Activated CD4-positive, alpha-beta T cell treated with anti-CD3 and anti-CD28 coated beads, Interleukin-2, amount 50 U/mL, for 4 hours (primary cell): ENCODE data around the gene BICD2.
"Not testable (repeated sequence)": the region's sequence is repeated elsewhere in the genome, so short reads cannot be mapped to it uniquely, and the experiment has no call there.

Experiments used
- DNase-seq, 2 experiments: peaks; one replicate each; pipeline ENCODE4 v3.0.0-alpha.2; 2020

The BICD2 gene

GRCh38 chr9:92764381-92764987 lies at the start of gene BICD2:
Gene BICD2, minus strand, starts transcription at chr9:92764833. Its CDS starts 89 bp downstream, at chr9:92764744.
- no peak for DNase-seq

- not testable (repeated sequence) for DNase-seq
These were observed 45.1 kb upstream of the BICD2 start for GRCh38 chr9:92809629-92810326.

DNA sequence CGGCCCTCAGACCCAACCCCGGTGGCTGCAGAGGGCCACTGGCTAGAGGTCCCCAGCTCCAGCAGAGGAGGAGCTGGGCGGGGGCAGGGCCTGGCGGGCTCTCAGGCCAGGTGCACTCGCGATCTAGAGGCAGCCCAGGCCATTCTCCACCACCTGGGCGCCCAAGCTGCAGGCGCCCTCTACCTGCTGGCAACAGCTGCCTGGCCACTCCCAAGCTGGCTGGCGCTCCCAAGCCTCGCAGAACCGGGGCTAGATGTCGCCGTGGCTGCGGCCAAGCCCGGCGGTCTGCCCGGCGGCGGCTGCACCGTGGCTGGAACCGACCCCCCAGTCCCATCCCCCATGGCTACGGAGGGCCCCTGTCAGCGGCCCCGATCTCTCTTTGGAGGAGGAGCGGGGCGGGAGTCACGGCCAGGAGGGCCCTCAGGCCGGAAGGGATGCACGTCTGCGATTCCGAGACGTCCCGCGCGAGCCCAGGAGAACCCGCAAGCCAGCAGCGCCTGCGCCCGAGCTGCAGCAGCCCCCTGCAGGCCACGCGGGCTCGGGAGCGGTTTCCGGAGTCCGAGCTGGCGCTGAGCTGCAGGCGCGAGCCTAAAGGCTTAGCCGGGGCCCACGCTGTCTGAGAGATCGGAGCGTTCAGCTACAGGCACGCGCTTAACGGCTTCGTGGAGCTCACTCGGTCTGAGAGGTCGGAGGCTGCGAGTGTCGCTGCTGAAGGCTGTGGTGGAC lies 44.3 kb upstream of the BICD2 start:
- peak; percentile 18 to 20 for DNase-seq

DNA sequence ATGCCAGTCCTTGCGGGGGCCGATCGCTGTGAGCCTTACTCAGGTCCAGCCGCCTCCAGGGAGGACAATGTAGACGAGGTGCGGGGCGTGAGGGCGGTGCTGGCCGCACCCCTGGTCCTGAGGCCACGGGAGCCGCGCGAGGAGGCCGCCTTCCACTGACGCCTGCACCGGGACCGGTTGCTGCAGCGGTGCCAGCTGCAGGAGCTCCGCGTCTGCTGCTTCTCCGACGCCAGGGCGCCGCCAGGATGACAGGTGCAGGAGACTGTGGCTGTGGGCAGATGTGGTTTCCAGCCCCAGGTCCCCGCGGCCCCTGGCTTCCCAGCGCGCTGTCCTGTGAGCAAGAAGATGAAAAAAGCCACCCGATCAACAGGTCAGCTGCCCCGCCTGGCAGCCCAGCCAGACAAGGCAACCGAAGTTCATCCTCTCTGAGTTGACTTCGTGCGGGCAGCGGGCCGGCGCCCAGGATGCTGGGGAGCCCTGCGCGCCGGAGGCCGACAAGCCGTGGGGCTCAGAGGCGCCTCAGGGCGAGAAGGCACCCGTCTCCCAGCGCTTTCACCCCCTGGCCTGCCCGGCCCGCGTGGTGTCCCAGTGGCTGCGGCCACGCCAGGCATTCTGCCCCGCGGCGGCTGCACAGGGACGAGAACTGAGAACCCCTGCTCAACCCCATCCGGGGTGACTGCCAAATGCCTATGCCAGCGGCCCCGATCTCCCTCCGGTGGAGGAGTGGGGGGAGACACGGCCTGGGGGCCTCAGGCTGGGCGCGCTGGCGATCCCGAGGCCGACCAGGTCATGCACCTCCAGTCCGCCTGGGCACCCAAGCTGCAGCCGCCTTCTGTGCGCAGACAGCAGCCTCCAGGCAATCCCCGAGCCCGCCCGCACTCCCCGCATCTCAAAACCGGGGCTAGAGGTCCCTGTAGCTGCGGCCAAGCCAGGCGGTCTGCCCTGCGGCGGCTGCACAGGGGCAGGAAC lies 43.4 kb upstream of the BICD2 start:
- peak; percentile 13 to 23 for DNase-seq

GRCh38 chr9:92807031-92807756 lies 42.6 kb upstream of the BICD2 start:
- DNase-seq = no peak

- no peak for DNase-seq
These were observed 40.1 kb upstream of the BICD2 start for GRCh38 chr9:92804727-92805126.

DNA sequence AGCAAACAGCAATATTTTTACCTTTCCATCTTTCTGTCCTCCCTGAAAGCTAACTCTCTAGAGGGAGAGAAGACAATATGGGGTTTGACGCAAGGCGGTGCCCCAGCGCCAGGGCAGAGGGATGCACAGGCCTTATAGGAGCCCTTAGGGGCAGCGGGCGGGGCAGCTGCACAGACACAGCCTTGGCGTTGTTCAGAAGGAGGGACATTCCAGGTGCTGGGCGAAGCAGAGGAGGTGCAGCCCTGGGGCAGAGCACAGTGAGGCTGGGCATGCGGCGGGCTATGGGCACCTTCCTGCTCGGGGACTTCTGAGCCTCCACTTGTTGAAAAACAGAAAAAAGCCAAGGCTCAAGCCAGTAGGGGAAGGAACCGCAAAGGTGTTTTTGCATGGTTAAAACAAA lies 33.7 kb upstream of the BICD2 start:
- DNase-seq = no peak

DNA sequence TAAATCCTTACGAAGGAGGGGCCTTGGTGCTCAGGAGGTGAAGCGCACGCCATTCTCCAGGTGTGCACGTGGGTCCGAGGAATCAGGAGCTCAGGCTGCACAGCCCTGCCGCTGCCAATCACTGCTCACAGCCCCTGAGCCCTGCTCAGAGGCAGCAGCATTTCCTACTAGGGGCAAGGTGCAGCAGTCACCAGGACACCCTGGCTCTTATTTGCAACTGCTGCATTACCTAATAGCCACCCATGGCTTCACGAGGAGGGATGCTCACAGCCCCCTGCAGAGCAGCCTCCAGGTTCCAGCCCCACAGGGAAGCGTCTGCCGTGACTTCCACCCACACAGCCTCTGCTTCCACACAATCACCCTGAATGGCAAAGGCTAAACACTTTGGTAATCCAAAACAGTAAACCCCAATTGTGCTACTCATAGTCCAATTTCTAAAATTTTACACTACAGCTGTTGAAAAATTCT lies 31.7 kb upstream of the BICD2 start:
- DNase-seq = not testable (repeated sequence)

DNA sequence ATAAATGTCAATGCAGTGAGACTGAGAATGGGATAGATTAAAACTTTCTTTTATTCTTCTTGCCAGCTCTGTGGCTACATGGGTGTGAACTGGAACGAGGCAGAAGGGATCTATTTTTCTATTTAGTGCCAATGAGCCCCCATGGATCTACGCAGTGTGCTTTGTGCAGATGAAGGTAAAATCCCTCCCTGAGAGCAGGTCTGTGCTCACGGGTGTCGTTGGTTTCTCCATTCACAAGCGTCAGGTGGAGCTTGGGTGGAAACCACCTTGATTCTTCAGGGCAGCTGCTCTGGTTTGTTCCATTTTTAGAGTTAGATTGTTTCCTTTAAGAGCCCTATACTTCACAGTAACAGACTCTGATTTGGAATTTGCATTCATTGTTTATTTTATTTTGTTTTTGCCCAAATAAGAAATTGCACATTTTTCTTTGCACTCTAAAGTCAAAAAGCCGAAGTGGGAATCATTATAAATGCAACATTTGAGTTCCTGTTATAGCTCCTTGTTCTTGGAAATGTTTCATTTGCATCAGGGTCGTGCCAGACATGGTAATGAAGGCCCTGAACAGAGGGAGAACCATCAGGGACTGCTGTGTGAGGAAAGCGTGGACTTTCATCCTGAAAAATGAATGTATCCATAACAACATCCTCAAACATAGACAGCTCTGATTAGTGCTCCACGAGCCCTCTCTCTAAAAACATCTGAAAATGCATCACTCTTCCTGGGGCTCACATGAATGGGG lies 31.1 kb upstream of the BICD2 start:
- DNase-seq = no peak

- DNase-seq = no peak
These were observed 30.4 kb upstream of the BICD2 start for GRCh38 chr9:92795000-92795399.

DNA sequence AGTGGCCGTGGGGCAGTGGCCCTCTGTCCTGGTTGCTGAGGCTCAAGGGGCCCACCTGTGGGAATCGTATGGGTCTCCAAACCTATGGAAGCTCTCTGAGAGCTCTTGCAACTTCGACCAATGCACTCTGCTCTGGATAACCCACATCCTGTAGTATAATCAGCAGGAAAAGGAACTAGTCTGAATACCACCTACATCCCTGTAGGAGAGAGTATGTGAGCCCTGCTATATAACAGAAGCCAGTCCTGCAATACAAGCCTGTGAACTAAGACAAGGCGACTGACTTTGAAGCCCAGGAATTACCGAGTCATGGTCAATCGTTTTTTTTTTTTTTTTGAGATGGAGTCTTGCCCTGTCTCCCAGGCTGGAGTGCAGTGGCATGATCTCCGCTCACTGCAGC lies 29.8 kb upstream of the BICD2 start:
- no peak for DNase-seq

DNA sequence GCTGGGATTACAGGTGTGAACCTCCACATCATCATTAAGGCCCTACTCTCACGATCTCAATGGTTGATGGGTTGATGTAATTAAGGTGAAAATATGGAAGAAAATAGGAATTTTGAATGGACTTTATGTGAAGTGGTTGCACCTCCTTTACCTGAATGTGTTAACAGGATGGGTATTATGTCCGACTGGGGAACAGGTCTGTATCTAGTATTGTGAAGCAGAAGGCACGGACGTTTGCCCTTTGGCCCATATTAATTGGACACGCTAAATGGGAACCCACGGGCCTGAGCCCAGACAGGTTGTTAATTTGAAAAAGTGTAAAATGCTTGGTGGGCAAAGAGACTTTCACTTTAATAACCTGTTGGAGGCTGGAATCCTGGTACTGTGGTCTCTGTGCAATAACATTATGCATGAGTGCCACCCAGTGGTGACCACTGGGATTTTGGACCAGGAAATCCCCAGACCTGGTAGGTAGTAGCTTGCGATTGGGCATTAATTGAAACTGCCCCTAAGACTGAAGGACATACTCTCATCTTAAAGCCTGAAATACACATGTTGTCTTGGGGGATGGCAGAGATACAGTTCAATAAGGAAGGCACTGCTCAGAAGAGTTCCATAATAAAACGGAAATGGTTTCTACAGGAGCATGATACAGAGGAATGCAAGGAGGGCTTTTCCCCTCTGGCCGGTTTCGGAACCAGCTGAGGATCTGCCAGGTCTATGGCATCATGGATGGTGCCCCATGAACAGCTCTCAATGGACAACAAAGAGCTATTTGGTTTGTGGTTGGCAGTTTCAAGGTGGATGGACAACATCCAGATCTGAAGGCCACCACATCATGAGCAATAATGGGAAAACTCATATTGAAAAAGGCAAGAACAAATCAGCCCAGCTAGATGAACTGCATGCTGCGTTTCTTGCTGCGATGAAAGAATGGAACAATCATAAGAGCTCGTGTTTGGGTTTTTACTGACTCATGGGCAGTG lies 26.2 kb upstream of the BICD2 start:
- peak; percentile 69 to 75 for DNase-seq

DNA sequence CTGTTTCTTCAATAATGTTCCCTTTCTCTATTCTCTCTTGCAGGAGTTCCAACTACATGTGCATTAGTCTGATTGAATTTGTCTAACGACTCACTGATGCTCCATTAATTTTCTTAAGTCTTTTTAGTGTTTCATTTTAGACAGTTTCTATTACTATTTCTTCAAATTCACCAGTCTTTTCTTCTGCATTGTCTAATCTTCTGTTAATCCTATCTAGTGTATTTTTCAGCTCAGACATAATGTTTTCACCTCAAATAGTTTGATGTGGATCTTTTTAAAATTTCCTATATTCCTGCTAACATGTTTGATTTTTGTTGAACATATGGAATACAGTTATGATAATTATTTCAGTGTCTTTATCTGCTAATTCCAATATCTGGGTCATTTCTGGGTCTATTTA lies 21.7 kb upstream of the BICD2 start:
- no peak for DNase-seq

DNA sequence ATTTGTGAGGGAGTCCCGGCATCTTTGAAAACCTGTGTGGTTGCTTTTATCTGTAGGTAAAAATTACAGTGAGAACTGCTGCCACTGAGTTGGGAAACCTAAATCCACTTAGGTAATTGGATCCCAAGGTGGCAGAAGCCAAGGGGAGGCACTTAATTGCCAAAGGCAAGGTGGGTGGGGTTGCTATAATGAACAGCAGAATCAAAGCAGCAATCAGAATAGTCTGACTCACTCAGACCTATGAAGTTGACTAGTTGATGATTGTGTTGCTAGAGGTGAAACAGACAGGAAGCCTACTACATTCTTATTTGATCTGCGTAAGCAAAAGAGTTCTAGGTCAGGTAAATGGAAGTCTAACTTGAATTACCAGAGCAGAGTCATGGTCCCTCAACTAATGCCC lies 17.3 kb upstream of the BICD2 start:
- DNase-seq = no peak

DNA sequence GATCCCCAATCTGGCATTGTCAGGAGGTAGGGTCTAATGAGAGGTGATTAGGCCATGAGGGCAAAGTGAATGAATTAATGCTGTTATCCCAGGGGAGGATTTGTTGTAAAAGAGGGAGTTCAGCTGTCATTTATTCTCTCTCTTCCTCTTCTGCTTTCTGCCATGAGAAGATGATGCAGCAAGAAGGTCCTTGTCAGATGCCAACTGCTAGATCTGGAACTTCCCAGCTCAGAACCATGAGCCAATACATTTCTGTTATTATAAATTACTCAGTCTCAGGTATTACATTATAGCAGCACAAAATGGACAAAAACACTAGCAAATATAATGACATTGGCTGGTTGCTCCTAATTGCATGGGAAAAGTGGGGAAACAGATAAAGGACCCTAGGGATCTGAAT lies 15.6 kb upstream of the BICD2 start:
- DNase-seq = no peak

DNA sequence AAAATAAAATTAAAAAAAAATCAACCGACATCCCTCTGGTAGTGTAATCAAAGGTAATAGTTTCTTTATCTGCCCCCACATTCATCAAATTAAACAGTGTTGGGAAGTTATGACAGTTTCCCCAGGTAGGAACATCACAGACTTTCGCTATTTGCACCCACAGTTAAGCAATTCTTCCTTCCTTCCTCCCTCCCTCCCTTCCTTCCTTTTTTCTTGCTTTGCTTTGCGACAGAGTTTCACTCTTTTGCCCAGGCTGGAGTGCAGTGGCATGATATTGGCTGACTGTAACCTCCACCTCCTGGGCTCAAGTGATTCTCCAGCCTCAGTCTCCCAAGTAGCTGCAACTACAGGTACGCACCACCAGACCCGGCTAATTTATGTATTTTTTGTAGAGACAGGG lies 10.8 kb upstream of the BICD2 start:
- no peak for DNase-seq

DNA sequence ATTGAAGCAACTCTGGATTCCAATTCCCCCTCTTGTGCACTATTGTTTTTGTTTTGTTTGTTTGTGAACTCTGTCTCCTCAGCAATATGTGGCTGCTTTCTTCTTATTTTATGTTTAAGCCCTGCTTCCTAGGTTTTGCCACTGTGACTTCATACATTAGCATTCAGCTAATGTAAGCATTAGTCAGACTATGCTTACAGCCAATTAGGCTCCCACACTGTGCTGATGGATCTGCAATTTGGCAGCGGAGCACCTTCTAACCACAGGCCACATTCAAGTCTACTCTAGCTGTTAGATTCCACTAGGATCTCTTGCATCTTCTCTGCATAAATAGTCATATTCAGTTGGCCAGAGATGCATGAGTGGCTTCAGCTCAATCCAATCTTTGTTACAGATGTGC lies 9.6 kb upstream of the BICD2 start:
- DNase-seq = no peak

DNA sequence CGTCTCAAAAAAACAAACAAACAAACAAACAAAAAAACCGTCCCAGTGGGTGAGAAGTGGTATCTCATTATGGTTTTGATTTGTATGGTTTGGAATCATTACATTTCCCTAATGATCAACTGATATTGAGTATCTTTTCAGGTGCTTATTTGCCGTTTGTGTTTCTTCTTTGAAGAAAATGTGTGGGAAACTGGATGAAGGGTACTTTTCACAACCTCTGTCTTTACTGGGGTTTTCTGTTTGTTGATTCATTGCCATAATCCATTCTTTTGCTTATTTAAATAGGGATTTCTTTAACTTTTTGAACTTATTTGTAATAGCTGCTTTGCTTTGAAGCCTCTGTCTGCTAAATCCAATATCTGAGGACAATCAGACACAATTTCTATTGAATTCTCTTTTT lies 9.2 kb upstream of the BICD2 start:
- no peak for DNase-seq

DNA sequence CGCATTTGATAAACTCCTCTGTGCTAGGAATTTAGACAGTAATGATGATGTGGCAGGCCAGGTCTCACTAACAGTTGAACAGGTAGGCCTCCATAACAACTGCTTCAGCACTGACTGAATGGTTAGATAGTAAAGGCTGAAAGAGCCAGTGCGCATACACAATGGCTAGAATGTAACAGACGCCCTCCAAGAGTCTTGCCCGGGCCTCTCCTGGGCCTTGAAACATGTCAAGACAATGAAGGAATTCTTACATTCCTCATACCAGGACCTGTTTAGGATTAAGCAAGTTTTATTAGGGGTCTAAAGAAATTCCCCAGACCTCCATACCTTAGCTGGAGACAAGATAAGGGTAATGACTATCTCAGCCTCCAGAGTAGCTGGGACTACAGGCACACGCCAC lies 6.7 kb upstream of the BICD2 start:
- DNase-seq = no peak

DNA sequence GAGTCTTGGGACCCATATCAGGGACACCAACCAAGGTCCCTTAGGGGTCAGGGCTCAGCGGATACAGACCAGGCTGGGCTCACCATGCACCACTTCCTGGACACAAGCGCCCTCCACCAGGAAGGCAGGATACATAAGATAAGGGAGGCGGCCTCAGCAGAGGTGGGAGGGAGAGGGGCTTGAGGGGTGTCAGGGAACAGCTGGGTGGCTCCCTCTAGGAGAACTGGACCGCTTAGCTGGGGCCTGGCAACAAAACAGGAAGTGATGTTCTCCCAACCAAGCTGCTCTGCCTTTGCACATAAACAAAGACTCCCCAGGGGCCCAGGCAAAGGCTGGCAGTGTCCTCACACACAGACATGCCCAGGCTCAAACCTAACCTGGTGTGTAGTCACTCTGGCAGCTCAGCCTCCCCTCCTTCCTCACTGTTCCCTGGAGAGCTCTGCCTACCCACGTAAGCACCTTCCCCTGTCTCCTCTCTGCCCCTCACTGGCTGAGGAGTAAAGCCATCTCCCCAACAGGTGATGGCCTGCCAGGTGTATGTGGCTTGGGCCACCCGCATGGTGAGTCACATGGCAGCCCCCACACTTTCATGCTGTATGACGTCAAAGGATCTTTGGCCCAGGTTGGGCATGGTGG lies 5.8 kb upstream of the BICD2 start:
- DNase-seq = no peak
